HepG2 (cell line): ENCODE measurements around the gene CCDC170. TPM values are rescaled to one million over a fixed set of nuclear protein-coding genes. Genes with fewer than 3 reads are reported as not detected.

ENCODE experiments used
- DMAP1 ChIP-seq: IDR thresholded peaks from 2 replicates; pipeline ENCODE4 v1.6.1; 2016
- DZIP1 ChIP-seq: sonication (generic); formaldehyde crosslinking; IDR thresholded peaks from 2 replicates; pipeline ENCODE4 v1.5.0; 2020; ENCODE audit warnings: mild to moderate bottlenecking, missing genetic modification reagents
- FOXK1 ChIP-seq: sonication (generic); formaldehyde crosslinking; IDR thresholded peaks from 2 replicates; pipeline ENCODE4 v1.4.0; 2020; ENCODE audit warnings: low read depth, missing genetic modification reagents, borderline replicate concordance
- GTF3A ChIP-seq: sonication (generic); formaldehyde crosslinking; conservative IDR thresholded peaks from 2 replicates; pipeline ENCODE4 v1.4.0; 2020; ENCODE audit warnings: mild to moderate bottlenecking, missing genetic modification reagents
- HNF4G ChIP-seq, 2 experiments: sonication (generic) in 1 of 2; formaldehyde crosslinking in 1 of 2; IDR thresholded peaks; 2 replicates each; pipeline versions ENCODE4 v1.4.0 to v1.6.1; 2011 to 2020; ENCODE audit warnings: borderline replicate concordance in 2 of 2, low read depth in 2 of 2, mild to moderate bottlenecking in 2 of 2, low read length in 1 of 2, missing genetic modification reagents in 1 of 2, moderate library complexity in 1 of 2
- KLF12 ChIP-seq: sonication (generic); formaldehyde crosslinking; IDR thresholded peaks from 2 replicates; pipeline ENCODE4 v1.4.0; 2020; ENCODE audit warnings: missing genetic modification reagents, borderline replicate concordance
- MED8 ChIP-seq: sonication (generic); formaldehyde crosslinking; IDR thresholded peaks from 2 replicates; pipeline ENCODE4 v1.8.1; 2023; ENCODE audit warnings: mild to moderate bottlenecking, missing genetic modification reagents; ENCODE audit not compliant: insufficient replicate concordance
- NR2F1 ChIP-seq, 2 experiments: fragments of 450-650 bp in 1 of 2; formaldehyde crosslinking in 1 of 2; IDR thresholded peaks; 2 replicates each; pipeline versions ENCODE4 v1.5.0 to v1.6.1; 2016 to 2020; ENCODE audit warnings: mild to moderate bottlenecking in 1 of 2, missing compliant biosample characterization in 1 of 2, missing genetic modification reagents in 1 of 2, moderate library complexity in 1 of 2
- SETDB1 ChIP-seq: sonication (generic); formaldehyde crosslinking; IDR thresholded peaks from 2 replicates; pipeline ENCODE4 v1.5.1; 2020; ENCODE audit warnings: missing genetic modification reagents, mild to moderate bottlenecking, borderline replicate concordance
- SIX1 ChIP-seq: sonication (generic); formaldehyde crosslinking; IDR thresholded peaks from 2 replicates; pipeline ENCODE4 v1.4.0; 2020; ENCODE audit warnings: missing genetic modification reagents, borderline replicate concordance
- SOX13 ChIP-seq, 3 experiments: fragments of 450-650 bp in 1 of 3; sonication (generic) in 1 of 3; formaldehyde crosslinking in 1 of 3; IDR thresholded peaks in 2 of 3; conservative IDR thresholded peaks in 1 of 3; 2 replicates each; pipeline versions ENCODE4 v1.5.0 to v1.6.1; 2016 to 2020; ENCODE audit warnings: antibody characterized with exemption in 1 of 3, mild to moderate bottlenecking in 1 of 3, missing compliant biosample characterization in 1 of 3, missing genetic modification reagents in 1 of 3, moderate library complexity in 1 of 3
- SOX6 ChIP-seq, 2 experiments: fragments of 450-650 bp in 1 of 2; sonication (generic) in 1 of 2; formaldehyde crosslinking in 1 of 2; IDR thresholded peaks; 2 replicates each; pipeline versions ENCODE4 v1.4.0 to v1.6.1; 2017 to 2020; ENCODE audit warnings: antibody characterized with exemption in 1 of 2, mild to moderate bottlenecking in 1 of 2, missing genetic modification reagents in 1 of 2
- ZFP36 ChIP-seq: fragments of 150-350 bp; IDR thresholded peaks from 2 replicates; pipeline ENCODE4 v1.6.1; 2018; ENCODE audit warnings: borderline replicate concordance, low read length, low read depth; ENCODE audit not compliant: partially characterized antibody
- ZNF232 ChIP-seq: sonication (generic); formaldehyde crosslinking; IDR thresholded peaks from 2 replicates; pipeline ENCODE4 v1.4.0; 2020; ENCODE audit warnings: missing genetic modification reagents, borderline replicate concordance
- ZNF3 ChIP-seq: IDR thresholded peaks from 2 replicates; pipeline ENCODE4 v1.7.0; 2017; ENCODE audit warnings: inconsistent platforms
- ZNF430 ChIP-seq: sonication (generic); formaldehyde crosslinking; IDR thresholded peaks from 2 replicates; pipeline ENCODE4 v1.9.0; 2021; ENCODE audit warnings: mild to moderate bottlenecking, missing genetic modification reagents
- ZNF775 ChIP-seq: sonication (generic); formaldehyde crosslinking; IDR thresholded peaks from 2 replicates; pipeline ENCODE4 v1.4.0; 2020; ENCODE audit warnings: missing genetic modification reagents, mild to moderate bottlenecking, moderate library complexity, borderline replicate concordance
- ZNF891 ChIP-seq: sonication (generic); formaldehyde crosslinking; IDR thresholded peaks from 2 replicates; pipeline ENCODE4 v1.5.0; 2020; ENCODE audit warnings: mild to moderate bottlenecking, missing genetic modification reagents
- polyA plus RNA-seq, 8 experiments: library from polyadenylated mRNA; depleted of rRNA in 3 of 8; stranded (reverse) in 7 of 8; unstranded in 1 of 8; fragments of >200 nt; fragmentation: Illumina TruSeq in 4 of 8; extraction: Trizol in 4 of 8; gene quantifications; 2 replicates each; pipeline versions ENCODE4 v1.2.1 to v1.2.3, GENCODE V29; 2011 to 2016; ENCODE audit warnings: low read depth in 4 of 8, missing spikeins in 1 of 8, mixed read lengths in 1 of 8; ENCODE audit not compliant: insufficient read depth in 1 of 8
- total RNA-seq, 5 experiments: library from RNA; depleted of rRNA; stranded (reverse); fragments of >200 nt; fragmentation: Illumina TruSeq; extraction: Trizol; gene quantifications; 2 replicates each; pipeline ENCODE4 v1.2.3, GENCODE V29; 2016; ENCODE audit warnings: low read depth in 1 of 5
- TF ChIP-seq, protein P1 (sequence below): sonication (generic); formaldehyde crosslinking; IDR thresholded peaks from 2 replicates; pipeline ENCODE4 v1.5.0; 2020; ENCODE audit warnings: mild to moderate bottlenecking, missing genetic modification reagents
- TF ChIP-seq, protein P2 (sequence below): sonication (generic); formaldehyde crosslinking; IDR thresholded peaks from 2 replicates; pipeline ENCODE4 v1.9.0; 2022; ENCODE audit warnings: missing genetic modification reagents, mild to moderate bottlenecking, borderline replicate concordance

The CCDC170 gene
- total and polyA plus RNA-seq, 2 of the 13 experiments (the other 11 are each of a cell fraction or from before 2014, with no cell fraction given): 0.90 to 5.1 TPM

DNA sequence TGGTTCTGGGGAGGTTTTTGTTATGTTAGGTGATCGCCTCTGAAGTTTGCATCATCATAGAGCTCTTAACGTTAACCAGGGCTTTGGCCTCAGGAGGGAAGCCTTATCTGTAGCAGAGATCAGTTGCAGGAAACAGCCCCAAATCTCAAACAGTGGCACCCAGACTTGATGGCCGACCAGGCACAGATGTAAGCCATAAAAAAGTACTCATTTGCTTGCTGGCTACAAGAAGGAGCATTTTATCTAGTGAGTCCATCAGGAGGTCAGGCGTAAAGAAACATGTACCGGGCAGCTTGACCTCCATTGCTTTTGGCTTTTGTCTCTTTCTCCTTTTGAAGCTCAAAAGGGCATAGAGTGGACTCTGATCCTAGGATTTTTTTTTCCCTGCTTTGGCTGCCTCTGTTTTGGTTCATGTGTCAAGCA lies 122.3 kb downstream of the CCDC170 start (continued):
- TF ChIP-seq NR2F1 (CRISPR knock-in tag; IDR thresholded peaks at IDR 0.05) (no peak), ZNF891 (CRISPR knock-in tag) (no peak), ZNF232 (no peak), FOXK1 (CRISPR knock-in tag) (no peak), DZIP1 (CRISPR knock-in tag) (no peak), ZNF430 (CRISPR knock-in tag) (no peak), GTF3A (CRISPR knock-in tag) (no peak), SOX13 (IDR thresholded peaks at IDR 0.05) (0 out of 2 replicates have a peak, but pooled peaks have one; percentile 31), SOX13 (CRISPR knock-in tag; conservative IDR thresholded peaks at IDR 0.05 in 1 of 2, IDR thresholded peaks at IDR 0.05 in 1 of 2) (peak in 1 of 2 experiments; percentile 87; a peak in 2 of 4 replicates), SETDB1 (CRISPR knock-in tag) (0 out of 2 replicates have a peak, but pooled peaks have one; percentile 52), ZNF3 (CRISPR knock-in tag) (no peak), DMAP1 (CRISPR knock-in tag) (peak; percentile 49; the same call in 1 of the 2 replicates), SOX6 (IDR thresholded peaks at IDR 0.05) (no peak), SOX6 (CRISPR knock-in tag; IDR thresholded peaks at IDR 0.05) (peak; percentile 88), SIX1 (CRISPR knock-in tag) (no peak), ZFP36 (no peak), ZNF775 (CRISPR knock-in tag) (no peak), KLF12 (CRISPR knock-in tag) (no peak), MED8 (CRISPR knock-in tag) (no peak), HNF4G (IDR thresholded peaks at IDR 0.05; ENCODE audit: borderline replicate concordance, low read depth, low read length) (peak; percentile 67), HNF4G (CRISPR knock-in tag; IDR thresholded peaks at IDR 0.05; ENCODE audit: borderline replicate concordance, low read depth) (peak; percentile 52; the same call in 1 of the 2 replicates)
- TF ChIP-seq, protein P1, sequence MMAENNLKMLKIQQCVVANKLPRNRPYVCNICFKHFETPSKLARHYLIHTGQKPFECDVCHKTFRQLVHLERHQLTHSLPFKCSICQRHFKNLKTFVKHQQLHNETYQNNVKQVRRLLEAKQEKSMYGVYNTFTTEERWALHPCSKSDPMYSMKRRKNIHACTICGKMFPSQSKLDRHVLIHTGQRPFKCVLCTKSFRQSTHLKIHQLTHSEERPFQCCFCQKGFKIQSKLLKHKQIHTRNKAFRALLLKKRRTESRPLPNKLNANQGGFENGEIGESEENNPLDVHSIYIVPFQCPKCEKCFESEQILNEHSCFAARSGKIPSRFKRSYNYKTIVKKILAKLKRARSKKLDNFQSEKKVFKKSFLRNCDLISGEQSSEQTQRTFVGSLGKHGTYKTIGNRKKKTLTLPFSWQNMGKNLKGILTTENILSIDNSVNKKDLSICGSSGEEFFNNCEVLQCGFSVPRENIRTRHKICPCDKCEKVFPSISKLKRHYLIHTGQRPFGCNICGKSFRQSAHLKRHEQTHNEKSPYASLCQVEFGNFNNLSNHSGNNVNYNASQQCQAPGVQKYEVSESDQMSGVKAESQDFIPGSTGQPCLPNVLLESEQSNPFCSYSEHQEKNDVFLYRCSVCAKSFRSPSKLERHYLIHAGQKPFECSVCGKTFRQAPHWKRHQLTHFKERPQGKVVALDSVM (CRISPR knock-in tag): no peak
- TF ChIP-seq, protein P2, sequence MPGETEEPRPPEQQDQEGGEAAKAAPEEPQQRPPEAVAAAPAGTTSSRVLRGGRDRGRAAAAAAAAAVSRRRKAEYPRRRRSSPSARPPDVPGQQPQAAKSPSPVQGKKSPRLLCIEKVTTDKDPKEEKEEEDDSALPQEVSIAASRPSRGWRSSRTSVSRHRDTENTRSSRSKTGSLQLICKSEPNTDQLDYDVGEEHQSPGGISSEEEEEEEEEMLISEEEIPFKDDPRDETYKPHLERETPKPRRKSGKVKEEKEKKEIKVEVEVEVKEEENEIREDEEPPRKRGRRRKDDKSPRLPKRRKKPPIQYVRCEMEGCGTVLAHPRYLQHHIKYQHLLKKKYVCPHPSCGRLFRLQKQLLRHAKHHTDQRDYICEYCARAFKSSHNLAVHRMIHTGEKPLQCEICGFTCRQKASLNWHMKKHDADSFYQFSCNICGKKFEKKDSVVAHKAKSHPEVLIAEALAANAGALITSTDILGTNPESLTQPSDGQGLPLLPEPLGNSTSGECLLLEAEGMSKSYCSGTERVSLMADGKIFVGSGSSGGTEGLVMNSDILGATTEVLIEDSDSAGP (CRISPR knock-in tag): no peak
